Measurements from ENCODE around the gene CMIP. TPM values are rescaled to one million over a fixed set of nuclear protein-coding genes. Genes with fewer than 3 reads are reported as not detected.

The CMIP gene
- total RNA-seq, 4 donors from 2014 or later, result 44.6 to 152 (median 76.5) TPM

- Histone ChIP-seq H3K9me3 (no peaks in the 10 kb centered on the region), H3K27me3 (no peaks in the 10 kb centered on the region), H3K27ac (no peak overlapping the region), H3K4me1 (peaks cover 0 to 20% (median 0%) of the 10 kb centered on the region in 4 donors), H3K36me3 (peaks cover 0 to 94% (median 0%) of the 10 kb centered on the region in 3 donors), H3K4me3 (no peak overlapping the region)
- TF ChIP-seq POLR2A (IDR thresholded peaks at IDR 0.05) (no peak), CTCF (IDR thresholded peaks at IDR 0.05) (no peak)
- no peak for DNase-seq
Measured at GRCh38 chr16:81700071-81700779, 255.6 kb downstream of the CMIP start.

GRCh38 chr16:81700780-81701165 lies 256.2 kb downstream of the CMIP start:
- no peak overlapping the region for H3K27ac ChIP-seq
- no peak for DNase-seq
- H3K36me3 ChIP-seq, result peaks cover 0 to 94% (median 0%) of the 10 kb centered on the region in 3 donors
- TF ChIP-seq POLR2A (IDR thresholded peaks at IDR 0.05) (no peak), CTCF (IDR thresholded peaks at IDR 0.05) (no peak)
- peaks cover 0 to 17% (median 0%) of the 10 kb centered on the region in 4 donors for H3K4me1 ChIP-seq
- no peak overlapping the region for H3K4me3 ChIP-seq
- H3K9me3 ChIP-seq, result no peaks in the 10 kb centered on the region
- no peaks in the 10 kb centered on the region for H3K27me3 ChIP-seq

GRCh38 chr16:81701296-81701970 lies 256.8 kb downstream of the CMIP start:
- no peak overlapping the region for H3K4me3 ChIP-seq
- no peak for TF ChIP-seq CTCF (IDR thresholded peaks at IDR 0.05)
- TF ChIP-seq POLR2A (IDR thresholded peaks at IDR 0.05), result no peak
- H3K36me3 ChIP-seq, result peaks cover 0 to 94% (median 0%) of the 10 kb centered on the region in 3 donors
- no peaks in the 10 kb centered on the region for H3K27me3 ChIP-seq
- no peak for DNase-seq
- H3K9me3 ChIP-seq, result no peaks in the 10 kb centered on the region
- H3K27ac ChIP-seq, result no peak overlapping the region
- peaks cover 0 to 14% (median 0%) of the 10 kb centered on the region in 4 donors for H3K4me1 ChIP-seq

GRCh38 chr16:81702506-81702905 lies 257.9 kb downstream of the CMIP start:
- Histone ChIP-seq H3K4me3 (no peak overlapping the region), H3K27me3 (no peaks in the 10 kb centered on the region), H3K36me3 (peaks cover 0 to 95% (median 0%) of the 10 kb centered on the region in 3 donors), H3K9me3 (no peaks in the 10 kb centered on the region), H3K4me1 (peaks cover 0 to 17% (median 2%) of the 10 kb centered on the region in 4 donors), H3K27ac (no peak overlapping the region)
- TF ChIP-seq CTCF (IDR thresholded peaks at IDR 0.05) (no peak), POLR2A (IDR thresholded peaks at IDR 0.05) (no peak)
- no peak for DNase-seq

GRCh38 chr16:81703177-81704155 lies 258.9 kb downstream of the CMIP start:
- Histone ChIP-seq H3K4me3 (peak overlapping the region in 2 of 4 donors; percentile 16 to 27), H3K27me3 (no peaks in the 10 kb centered on the region), H3K4me1 (peaks cover 0 to 25% (median 5%) of the 10 kb centered on the region in 4 donors), H3K27ac (peak overlapping the region in 2 of 4 donors; percentile 58 to 64), H3K9me3 (no peaks in the 10 kb centered on the region), H3K36me3 (peaks cover 0 to 95% (median 0%) of the 10 kb centered on the region in 3 donors)
- DNase-seq, result peak in 1 of 3 donors; percentile 73
- TF ChIP-seq CTCF (IDR thresholded peaks at IDR 0.05) (no peak), POLR2A (IDR thresholded peaks at IDR 0.05) (no peak)

Measured in Peyer's patch (tissue), 4 donors.